MG63 (cell line): ENCODE results near the gene CTSG. TPM values are rescaled to one million over a fixed set of nuclear protein-coding genes. Genes with fewer than 3 reads are reported as not detected.
"Not testable (repeated sequence)": the region's sequence is repeated elsewhere in the genome, so short reads cannot be mapped to it uniquely, and the experiment has no call there.

ENCODE experiments used
- DNase-seq: peaks from one replicate; pipeline ENCODE4 v3.0.0-alpha.2; 2020
- H3K27me3 ChIP-seq: fragments of 250-450 bp; sonication (Bioruptor Pico); 2 replicates; pipeline ENCODE4 v1.5.1; 2020; ENCODE audit warnings: mild to moderate bottlenecking, moderate library complexity
- H3K36me3 ChIP-seq: fragments of 250-450 bp; sonication (Bioruptor Pico); 2 replicates; pipeline ENCODE4 v1.5.1; 2020; ENCODE audit warnings: mild to moderate bottlenecking, moderate library complexity
- H3K4me3 ChIP-seq: fragments of 250-450 bp; sonication (Bioruptor Pico); 2 replicates; pipeline ENCODE4 v1.5.1; 2020; ENCODE audit warnings: mild to moderate bottlenecking, moderate library complexity
- H3K9me3 ChIP-seq: fragments of 250-450 bp; sonication (Bioruptor Pico); 2 replicates; pipeline ENCODE4 v1.5.1; 2020; ENCODE audit warnings: mild to moderate bottlenecking, moderate library complexity
- total RNA-seq: library from RNA; depleted of rRNA; stranded (reverse); fragments of >200 nt; shearing (Covaris generic); gene quantifications from 2 replicates; pipeline ENCODE4 v1.2.3, GENCODE V29; 2014; ENCODE audit warnings: low replicate concordance; rRNA removed

Gene CTSG, protein sequence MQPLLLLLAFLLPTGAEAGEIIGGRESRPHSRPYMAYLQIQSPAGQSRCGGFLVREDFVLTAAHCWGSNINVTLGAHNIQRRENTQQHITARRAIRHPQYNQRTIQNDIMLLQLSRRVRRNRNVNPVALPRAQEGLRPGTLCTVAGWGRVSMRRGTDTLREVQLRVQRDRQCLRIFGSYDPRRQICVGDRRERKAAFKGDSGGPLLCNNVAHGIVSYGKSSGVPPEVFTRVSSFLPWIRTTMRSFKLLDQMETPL
- total RNA-seq, result not detected in 2 replicates

GRCh38 chr14:24576182-24576581 lies at the start of gene CTSG:
Gene CTSG (minus strand): TSS chr14:24576250. CDS start chr14:24576223, 27 bp downstream.
- H3K36me3 ChIP-seq, result no peaks in the 10 kb centered on the region

DNA sequence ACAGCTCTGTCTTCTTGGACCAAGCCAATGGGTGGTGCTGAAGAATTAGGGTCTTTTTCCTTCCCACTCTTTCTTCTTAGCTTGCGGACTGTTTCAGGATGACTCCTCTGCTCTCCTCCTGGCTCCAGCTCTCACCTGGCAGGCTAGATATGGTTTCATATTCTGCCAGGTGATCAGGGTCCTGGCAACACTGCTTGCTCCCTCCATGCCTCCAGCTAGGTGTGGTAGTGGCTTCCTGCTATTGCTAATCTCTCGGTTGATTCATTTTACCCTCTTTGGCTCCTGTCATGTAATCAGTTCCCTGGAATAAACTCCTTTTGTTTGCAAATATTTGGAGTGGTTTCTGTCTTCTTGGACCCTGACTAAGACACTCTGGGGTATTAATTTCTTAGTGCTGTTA lies 37.7 kb upstream of the CTSG start:
- DNase-seq, result no peak
- no peaks in the 10 kb centered on the region for H3K27me3 ChIP-seq

More at GRCh38 chr14:24576182-24576581, at the start of gene CTSG:
- Histone ChIP-seq H3K9me3 (no peaks in the 10 kb centered on the region), H3K4me3 (no peak within 1 kb of the TSS), H3K27me3 (no peaks in the 10 kb centered on the region)
- no peak for DNase-seq

GRCh38 chr14:24613241-24613640 lies 37.2 kb upstream of the CTSG start:
- no peak for DNase-seq
- Histone ChIP-seq H3K4me3 (no peak overlapping the region), H3K9me3 (no peaks in the 10 kb centered on the region), H3K27me3 (no peaks in the 10 kb centered on the region), H3K36me3 (no peaks in the 10 kb centered on the region)

More for the DNA sequence above, 37.7 kb upstream of the CTSG start:
- H3K9me3 ChIP-seq, result no peaks in the 10 kb centered on the region
- no peak overlapping the region for H3K4me3 ChIP-seq
- no peaks in the 10 kb centered on the region for H3K36me3 ChIP-seq

GRCh38 chr14:24612196-24612595 lies 36.1 kb upstream of the CTSG start:
- Histone ChIP-seq H3K36me3 (no peaks in the 10 kb centered on the region), H3K9me3 (no peaks in the 10 kb centered on the region), H3K27me3 (no peaks in the 10 kb centered on the region), H3K4me3 (no peak overlapping the region)
- DNase-seq, result peak; percentile 17

DNA sequence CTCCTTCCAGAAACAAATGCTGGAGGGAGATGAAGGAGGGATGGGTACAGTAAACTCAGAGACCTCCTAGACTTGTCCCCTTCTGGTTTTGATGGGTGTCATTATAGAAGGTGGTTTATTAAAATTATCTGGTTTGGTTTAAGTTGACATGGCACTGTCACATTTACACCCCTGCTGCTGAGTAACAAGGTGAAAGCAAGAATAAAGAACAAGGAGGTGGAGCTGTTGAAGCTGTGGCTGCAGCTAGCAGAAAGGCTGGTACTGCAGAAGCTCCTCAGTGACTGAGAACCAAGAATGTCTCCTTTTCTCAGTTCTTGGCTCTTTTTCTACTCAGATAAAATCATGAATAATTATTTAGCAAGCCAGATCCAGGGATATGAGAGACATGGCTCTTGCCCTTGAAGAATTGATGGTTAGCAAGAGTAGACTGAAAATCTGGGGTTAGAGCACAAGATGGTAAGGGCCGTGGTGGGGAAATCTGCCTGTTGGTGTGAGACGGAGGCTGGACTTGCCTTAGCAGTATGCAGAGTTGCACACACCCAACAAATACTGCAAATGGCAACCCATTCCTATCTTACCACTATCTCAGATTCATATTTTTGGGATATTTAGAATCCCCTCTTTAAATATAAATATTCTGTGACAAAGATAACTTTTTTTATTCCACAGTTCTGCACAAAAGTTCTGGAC lies 33.8 kb upstream of the CTSG start, which contains the start of gene GZMH:
GZMH (minus strand) TSS at position 31 of the 690 bp plus-strand sequence. CDS start 72 bp downstream, outside the sequence.
- H3K27me3 ChIP-seq, result no peaks in the 10 kb centered on the region
- no peak for DNase-seq
- H3K9me3 ChIP-seq, result no peaks in the 10 kb centered on the region
- no peaks in the 10 kb centered on the region for H3K36me3 ChIP-seq
- no peak within 1 kb of the TSS for H3K4me3 ChIP-seq

GRCh38 chr14:24607635-24608514 lies 31.8 kb upstream of the CTSG start:
- DNase-seq, result no peak
- H3K9me3 ChIP-seq, result no peaks in the 10 kb centered on the region

DNA sequence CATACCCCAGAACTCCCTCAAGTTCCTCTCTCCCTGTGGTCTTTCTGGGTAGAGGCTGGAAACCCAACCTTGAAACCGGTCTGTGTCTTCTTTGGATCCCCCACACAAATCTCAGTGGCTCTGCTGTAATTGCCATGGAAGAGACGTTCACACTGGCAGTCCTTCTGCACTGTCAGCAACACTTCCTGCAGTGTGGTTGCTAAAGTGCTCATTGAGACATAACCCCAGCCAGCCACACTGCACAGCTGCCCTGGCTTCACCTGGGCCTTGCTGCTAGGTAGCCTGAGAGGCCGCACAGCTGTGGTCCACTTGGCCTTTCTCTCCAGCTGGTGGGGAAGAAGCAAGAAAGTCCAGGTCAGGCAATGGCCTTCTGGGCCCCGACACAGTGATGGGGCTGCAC lies 31.0 kb upstream of the CTSG start:
- Histone ChIP-seq H3K9me3 (no peaks in the 10 kb centered on the region), H3K4me3 (no peak overlapping the region), H3K27me3 (no peaks in the 10 kb centered on the region), H3K36me3 (no peaks in the 10 kb centered on the region)
- DNase-seq, result no peak

More at GRCh38 chr14:24607635-24608514, 31.8 kb upstream of the CTSG start:
- no peaks in the 10 kb centered on the region for H3K36me3 ChIP-seq
- H3K27me3 ChIP-seq, result no peaks in the 10 kb centered on the region
- no peak overlapping the region for H3K4me3 ChIP-seq

DNA sequence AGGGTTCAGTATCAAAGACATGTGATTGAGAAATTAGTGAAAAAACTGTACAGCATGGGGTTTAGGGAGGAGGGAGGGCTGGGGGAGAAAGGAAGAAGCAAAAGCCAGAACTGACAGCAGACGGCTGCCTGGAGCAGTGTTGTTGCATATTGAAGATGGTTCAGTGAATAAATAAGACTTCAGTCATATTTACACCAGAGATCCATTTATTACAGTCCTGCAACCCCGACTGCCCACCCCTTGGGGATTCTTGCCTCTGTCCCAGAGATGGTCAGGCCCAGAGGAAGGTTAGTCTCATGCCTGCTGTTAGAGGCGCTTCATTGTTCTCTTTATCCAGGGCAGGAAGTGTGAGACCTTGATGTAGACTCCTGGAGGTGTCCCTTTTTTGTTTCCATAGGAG lies 30.2 kb upstream of the CTSG start:
- Histone ChIP-seq H3K9me3 (no peaks in the 10 kb centered on the region), H3K36me3 (no peaks in the 10 kb centered on the region), H3K4me3 (no peak overlapping the region), H3K27me3 (no peaks in the 10 kb centered on the region)
- no peak for DNase-seq

GRCh38 chr14:24605435-24606190 lies 29.6 kb upstream of the CTSG start:
- Histone ChIP-seq H3K4me3 (no peak overlapping the region), H3K36me3 (no peaks in the 10 kb centered on the region), H3K27me3 (no peaks in the 10 kb centered on the region), H3K9me3 (no peaks in the 10 kb centered on the region)
- DNase-seq, result peak; percentile 21

- Histone ChIP-seq H3K27me3 (no peaks in the 10 kb centered on the region), H3K4me3 (no peak overlapping the region), H3K36me3 (no peaks in the 10 kb centered on the region), H3K9me3 (no peaks in the 10 kb centered on the region)
- no peak for DNase-seq
These were observed 21.4 kb upstream of the CTSG start for GRCh38 chr14:24597403-24597802.

DNA sequence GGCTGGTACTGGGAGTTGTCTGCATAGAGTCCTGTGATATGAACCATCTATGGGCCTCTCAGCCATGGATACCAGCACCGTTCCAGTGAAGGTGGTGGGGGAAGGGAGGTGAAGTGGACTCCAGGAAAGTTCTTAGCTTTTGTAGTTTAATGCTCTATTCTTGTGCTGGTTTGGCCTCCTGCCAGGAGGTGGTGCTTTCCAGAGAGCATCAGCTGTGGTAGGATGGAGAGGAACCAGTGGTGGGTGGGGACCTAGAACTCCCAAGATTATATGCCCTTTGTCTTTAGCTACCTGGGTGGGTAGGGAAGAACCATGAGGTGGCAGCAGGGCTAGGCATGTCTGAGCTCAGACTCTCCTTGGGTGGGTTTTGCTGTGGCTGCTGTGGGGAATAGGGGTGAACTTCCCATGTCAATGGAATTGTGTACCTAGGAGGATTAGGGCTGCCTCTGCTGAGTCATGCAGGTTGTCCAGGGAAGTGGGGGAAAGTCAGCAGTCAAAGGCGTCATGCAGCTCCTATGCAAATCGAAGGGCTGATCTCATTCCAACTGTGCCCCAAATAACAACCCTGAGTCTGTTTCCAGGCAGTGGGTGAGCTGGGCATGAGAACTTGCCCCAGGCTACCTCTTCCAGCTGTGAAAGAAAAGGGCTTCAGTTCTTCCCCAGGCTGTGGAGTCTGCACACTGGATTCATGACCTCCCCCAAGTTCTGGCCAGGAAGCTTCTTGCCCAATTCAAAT lies 19.2 kb upstream of the CTSG start:
- DNase-seq, result no peak
- Histone ChIP-seq H3K9me3 (no peaks in the 10 kb centered on the region), H3K27me3 (no peaks in the 10 kb centered on the region), H3K36me3 (no peaks in the 10 kb centered on the region), H3K4me3 (no peak overlapping the region)

DNA sequence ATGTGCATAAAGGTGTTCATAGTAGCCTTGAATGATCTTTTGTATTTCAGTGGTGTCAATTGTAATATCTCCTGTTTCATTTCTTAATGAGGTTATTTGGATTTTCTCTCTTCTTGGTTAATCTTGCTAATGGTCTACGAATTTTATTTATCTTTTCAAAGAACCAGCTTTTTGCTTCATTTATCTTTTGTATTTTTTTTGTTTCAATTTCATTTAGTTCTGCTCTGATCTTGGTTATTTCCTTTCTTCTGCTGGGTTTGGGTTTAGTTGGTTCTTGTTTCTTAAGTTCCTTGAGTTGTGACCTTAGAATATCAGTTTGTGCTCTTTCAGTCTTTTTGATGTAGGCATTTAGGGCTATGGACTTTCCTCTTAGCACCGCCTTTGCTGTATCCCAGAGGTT lies 15.0 kb upstream of the CTSG start:
- H3K27me3 ChIP-seq, H3K4me3 ChIP-seq, DNase-seq, H3K36me3 ChIP-seq, H3K9me3 ChIP-seq: not testable (repeated sequence)

- not testable (repeated sequence) for H3K4me3 ChIP-seq, H3K9me3 ChIP-seq, DNase-seq, H3K36me3 ChIP-seq, H3K27me3 ChIP-seq
These were observed 8.4 kb upstream of the CTSG start for GRCh38 chr14:24584402-24584801.

DNA sequence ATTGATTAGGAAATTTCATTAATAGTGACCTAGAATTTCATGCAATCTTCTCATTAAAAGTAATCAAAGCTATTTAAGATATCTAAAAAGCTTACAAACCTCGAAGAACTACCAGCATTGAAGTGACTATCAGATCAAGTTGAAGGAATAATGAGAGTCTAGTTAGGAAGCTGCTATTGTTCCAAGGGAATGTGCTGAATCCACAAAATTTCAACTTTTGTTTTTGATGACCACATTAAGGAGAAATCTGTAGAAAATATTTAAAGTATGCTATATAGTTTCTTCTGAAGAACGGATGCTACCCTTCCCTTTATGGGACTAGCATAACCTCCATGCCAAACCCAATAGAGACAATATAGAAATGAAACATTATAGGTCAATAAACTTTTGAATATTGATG lies 2.5 kb upstream of the CTSG start:
- DNase-seq, result no peak
- Histone ChIP-seq H3K27me3 (no peaks in the 10 kb centered on the region), H3K9me3 (no peaks in the 10 kb centered on the region), H3K36me3 (no peaks in the 10 kb centered on the region), H3K4me3 (no peak overlapping the region)

DNA sequence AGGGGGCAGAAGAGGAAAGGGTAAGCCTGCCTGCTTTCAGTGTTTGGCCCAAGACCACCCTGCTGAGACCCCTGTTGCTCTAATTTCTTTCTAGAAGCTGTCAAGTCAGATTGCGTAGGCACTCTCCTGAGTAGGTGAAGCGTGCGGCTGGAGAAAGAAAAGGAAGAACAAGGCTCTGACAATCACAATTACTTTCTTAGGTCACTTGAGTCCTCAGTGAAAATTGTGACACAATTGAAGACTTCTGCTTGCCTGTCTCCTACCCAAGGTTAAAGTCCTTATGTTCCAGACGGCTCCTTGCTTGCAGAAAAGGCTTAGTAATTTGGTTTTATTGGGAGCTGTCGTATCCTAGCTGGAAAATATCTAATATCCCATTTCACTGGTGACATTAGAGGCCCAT lies 721 bp upstream of the CTSG start:
- Histone ChIP-seq H3K36me3 (no peaks in the 10 kb centered on the region), H3K27me3 (no peaks in the 10 kb centered on the region), H3K9me3 (no peaks in the 10 kb centered on the region), H3K4me3 (no peak overlapping the region)
- DNase-seq, result no peak

GRCh38 chr14:24574206-24574774 lies 1.8 kb downstream of the CTSG start:
- DNase-seq, result no peak
- Histone ChIP-seq H3K36me3 (no peaks in the 10 kb centered on the region), H3K9me3 (no peaks in the 10 kb centered on the region), H3K4me3 (no peak overlapping the region), H3K27me3 (no peaks in the 10 kb centered on the region)
